ENCODE data around the gene SPAG16. TPM values are rescaled to one million over a fixed set of nuclear protein-coding genes. Genes with fewer than 3 reads are reported as not detected.

Gene SPAG16
- total and polyA plus RNA-seq, 10 donors: 9.0 to 19.7 (median 12.2) TPM

GRCh38 chr2:213766465-213766901 lies 482.2 kb downstream of the SPAG16 start:
- DNase-seq: no peak
- Histone ChIP-seq H3K4me1 (no peaks in the 10 kb centered on the region), H3K27ac (no peak overlapping the region), H3K4me3 (no peak overlapping the region), H3K36me3 (no peaks in the 10 kb centered on the region), H3K27me3 (replicated peaks in 1 of 7) (no peaks in the 10 kb centered on the region), H3K9me3 (peaks cover 0 to 2% (median 0%) of the 10 kb centered on the region in 8 donors)
- intact Hi-C loops (cut with DNase I; ENCODE audit: low total_unique reads): no loop called here
- no peak for TF ChIP-seq POLR2AphosphoS5 (IDR thresholded peaks at IDR 0.05)
- no peak for TF ChIP-seq POLR2A (IDR thresholded peaks at IDR 0.05)
- 43 to 61% (median 55%) methylated on average over 3 of the region's 3 CpGs for WGBS, 5 donors

- H3K36me3 ChIP-seq: no peaks in the 10 kb centered on the region
- no peaks in the 10 kb centered on the region for H3K4me1 ChIP-seq
- intact Hi-C loops (cut with DNase I; ENCODE audit: low total_unique reads): no loop called here
- WGBS, 5 donors: 81 to 94% (median 87%) methylated on average over 2 of the region's 2 CpGs
- H3K27me3 ChIP-seq (replicated peaks in 1 of 7): no peaks in the 10 kb centered on the region
- no peak overlapping the region for H3K27ac ChIP-seq
- TF ChIP-seq POLR2AphosphoS5 (IDR thresholded peaks at IDR 0.05) (no peak), CTCF (IDR thresholded peaks at IDR 0.05 in 8 of 11, conservative IDR thresholded peaks at IDR 0.05 in 3 of 11) (no peak)
- H3K4me3 ChIP-seq: no peak overlapping the region
- DNase-seq: no peak
- no peaks in the 10 kb centered on the region for H3K9me3 ChIP-seq
Observed at GRCh38 chr2:213787869-213788268, 503.6 kb downstream of the SPAG16 start.

- Histone ChIP-seq H3K4me1 (no peaks in the 10 kb centered on the region), H3K36me3 (no peaks in the 10 kb centered on the region), H3K9me3 (no peaks in the 10 kb centered on the region), H3K4me3 (no peak overlapping the region), H3K27me3 (replicated peaks in 1 of 7) (no peaks in the 10 kb centered on the region), H3K27ac (no peak overlapping the region)
- TF ChIP-seq CTCF (IDR thresholded peaks at IDR 0.05 in 8 of 11, conservative IDR thresholded peaks at IDR 0.05 in 3 of 11): no peak
- no peak for TF ChIP-seq POLR2AphosphoS5 (IDR thresholded peaks at IDR 0.05)
- no peak for DNase-seq
- intact Hi-C loops (cut with DNase I; ENCODE audit: low total_unique reads): no loop called here
- WGBS, 5 donors: 83 to 91% (median 88%) methylated on average over 1 of the region's 1 CpG
Observed at GRCh38 chr2:213789940-213790339, 505.7 kb downstream of the SPAG16 start.

- intact Hi-C loops (cut with DNase I; ENCODE audit: low total_unique reads): no loop called here
- Histone ChIP-seq H3K27ac (no peak overlapping the region), H3K36me3 (no peaks in the 10 kb centered on the region), H3K4me1 (no peaks in the 10 kb centered on the region), H3K9me3 (no peaks in the 10 kb centered on the region), H3K4me3 (no peak overlapping the region), H3K27me3 (replicated peaks in 1 of 7) (no peaks in the 10 kb centered on the region)
- no peak for DNase-seq
- WGBS, 5 donors: 88 to 96% (median 92%) methylated on average over 3 of the region's 3 CpGs
- TF ChIP-seq CTCF (IDR thresholded peaks at IDR 0.05 in 8 of 11, conservative IDR thresholded peaks at IDR 0.05 in 3 of 11) (no peak), POLR2AphosphoS5 (IDR thresholded peaks at IDR 0.05) (no peak), POLR2A (IDR thresholded peaks at IDR 0.05) (no peak)
Observed at GRCh38 chr2:213792045-213792444, 507.8 kb downstream of the SPAG16 start.

All from spleen (tissue), 11 donors.